ENCODE data around the gene IFT22. TPM values are rescaled to one million over a fixed set of nuclear protein-coding genes. Genes with fewer than 3 reads are reported as not detected.

IFT22 gene
- total and polyA plus RNA-seq, 2 experiments from 2014 or later, result 40.1 to 52.1 TPM

GRCh38 chr7:101328159-101328558 is 6.5 kb upstream of the IFT22 start:
- Histone ChIP-seq H3F3A (ENCODE audit: insufficient read depth) (no peaks in the 10 kb centered on the region), H4K20me1 (ENCODE audit: insufficient read depth) (no peaks in the 10 kb centered on the region), H3K4me3 (no peak overlapping the region), H3K9me2 (ENCODE audit: insufficient read depth) (no peaks in the 10 kb centered on the region), H2AFZ (no peak overlapping the region), H3K4me1 (ENCODE audit: insufficient read depth) (no peaks in the 10 kb centered on the region), H3K36me3 (ENCODE audit: low read depth) (no peaks in the 10 kb centered on the region), H3K27me3 (replicated peaks; ENCODE audit: insufficient read depth) (peaks cover 15% of the 10 kb centered on the region), H3K9ac (no peak overlapping the region), H3K79me2 (ENCODE audit: insufficient read depth) (no peaks in the 10 kb centered on the region), H3K9me3 (ENCODE audit: low read depth) (no peaks in the 10 kb centered on the region), H3K27ac (no peak overlapping the region), H3K4me2 (ENCODE audit: unreplicated experiment) (no peak overlapping the region)
- DNase-seq, result no peak
- WGBS, 2 experiments (ENCODE audit: low coverage in 1 of 2, low lambda C conversion rate in 2 of 2, missing lambda C conversion rate in 2 of 2), result 55 to 61% methylated on average over 5 of the region's 5 CpGs
- in situ Hi-C loops (cut with MboI), result no loop called here
- TF ChIP-seq EZH2 (IDR thresholded peaks at IDR 0.05; ENCODE audit: insufficient read depth, poor library complexity, severe bottlenecking) (no peak), EZH2phosphoT487 (IDR thresholded peaks at IDR 0.05; ENCODE audit: insufficient read depth, low read depth) (no peak)

DNA sequence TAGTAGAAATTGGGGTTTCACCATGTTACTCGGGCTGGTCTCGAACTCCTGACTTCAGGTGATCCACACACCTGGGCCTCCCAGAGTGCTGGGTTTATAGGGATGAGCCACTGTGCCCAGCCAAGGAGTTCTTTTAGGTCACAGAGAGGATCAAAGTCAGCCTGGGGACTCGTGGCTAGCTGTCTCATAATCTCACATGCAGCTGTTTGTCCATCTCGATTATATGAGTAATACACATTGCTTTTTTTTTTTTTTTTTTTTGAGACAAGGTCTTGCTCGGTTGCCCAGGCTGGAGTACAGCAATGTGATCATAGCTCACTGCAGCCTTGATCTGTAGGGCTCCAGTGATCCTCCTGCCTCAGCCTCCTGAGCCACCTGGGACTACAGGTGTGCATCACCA is 2.2 kb downstream of the IFT22 start:
- in situ Hi-C loops (cut with MboI), result no loop called here
- Histone ChIP-seq H3F3A (ENCODE audit: insufficient read depth) (peaks cover 7% of the 10 kb centered on the region), H3K36me3 (ENCODE audit: low read depth) (peaks cover 11% of the 10 kb centered on the region; the same call in 1 of the 2 replicates), H3K27me3 (replicated peaks; ENCODE audit: insufficient read depth) (no peaks in the 10 kb centered on the region), H3K9me2 (ENCODE audit: insufficient read depth) (no peaks in the 10 kb centered on the region), H3K4me3 (no peak overlapping the region), H3K79me2 (ENCODE audit: insufficient read depth) (peaks cover 9% of the 10 kb centered on the region), H3K4me2 (ENCODE audit: unreplicated experiment) (no peak overlapping the region), H3K9me3 (ENCODE audit: low read depth) (no peaks in the 10 kb centered on the region), H3K4me1 (ENCODE audit: insufficient read depth) (peaks cover 8% of the 10 kb centered on the region), H3K27ac (no peak overlapping the region), H3K9ac (no peak overlapping the region), H4K20me1 (ENCODE audit: insufficient read depth) (no peaks in the 10 kb centered on the region), H2AFZ (no peak overlapping the region)
- no peak for TF ChIP-seq EZH2phosphoT487 (IDR thresholded peaks at IDR 0.05; ENCODE audit: insufficient read depth, low read depth)
- TF ChIP-seq EZH2 (IDR thresholded peaks at IDR 0.05; ENCODE audit: insufficient read depth, poor library complexity, severe bottlenecking), result no peak
- peak; percentile 18 for DNase-seq
- 60 to 72% methylated on average over 5 of the region's 5 CpGs for WGBS, 2 experiments (ENCODE audit: low coverage in 1 of 2, low lambda C conversion rate in 2 of 2, missing lambda C conversion rate in 2 of 2)

- H3K4me3 ChIP-seq, result no peak overlapping the region
- DNase-seq, result peak; percentile 57
Measured at GRCh38 chr7:101315336-101315735, 6.3 kb downstream of the IFT22 start.

GRCh38 chr7:101308245-101309085 is 13.1 kb downstream of the IFT22 start:
- WGBS, 2 experiments (ENCODE audit: low coverage in 1 of 2, low lambda C conversion rate in 2 of 2, missing lambda C conversion rate in 2 of 2), result 4 to 5% methylated on average over 50 to 56 of the region's 62 CpGs
- H3K4me3 ChIP-seq, result peak overlapping the region; percentile 51

More at GRCh38 chr7:101315336-101315735, 6.3 kb downstream of the IFT22 start:
- Histone ChIP-seq H3K4me2 (ENCODE audit: unreplicated experiment) (no peak overlapping the region), H3K27me3 (replicated peaks; ENCODE audit: insufficient read depth) (no peaks in the 10 kb centered on the region), H3K79me2 (ENCODE audit: insufficient read depth) (no peaks in the 10 kb centered on the region), H3F3A (ENCODE audit: insufficient read depth) (peaks cover 8% of the 10 kb centered on the region), H3K9ac (no peak overlapping the region), H3K36me3 (ENCODE audit: low read depth) (peaks cover 11% of the 10 kb centered on the region; the same call in 1 of the 2 replicates), H2AFZ (no peak overlapping the region), H3K9me3 (ENCODE audit: low read depth) (no peaks in the 10 kb centered on the region), H3K9me2 (ENCODE audit: insufficient read depth) (no peaks in the 10 kb centered on the region), H3K27ac (no peak overlapping the region), H3K4me1 (ENCODE audit: insufficient read depth) (no peaks in the 10 kb centered on the region), H4K20me1 (ENCODE audit: insufficient read depth) (no peaks in the 10 kb centered on the region)
- WGBS, 2 experiments (ENCODE audit: low coverage in 1 of 2, low lambda C conversion rate in 2 of 2, missing lambda C conversion rate in 2 of 2), result 3 to 5% methylated on average over 1 of the region's 1 CpG
- in situ Hi-C loops (cut with MboI), result no loop called here
- TF ChIP-seq EZH2 (IDR thresholded peaks at IDR 0.05; ENCODE audit: insufficient read depth, poor library complexity, severe bottlenecking), result no peak
- TF ChIP-seq EZH2phosphoT487 (IDR thresholded peaks at IDR 0.05; ENCODE audit: insufficient read depth, low read depth), result no peak

More at GRCh38 chr7:101308245-101309085, 13.1 kb downstream of the IFT22 start:
- Histone ChIP-seq H4K20me1 (ENCODE audit: insufficient read depth) (no peaks in the 10 kb centered on the region), H3K9me3 (ENCODE audit: low read depth) (no peaks in the 10 kb centered on the region), H3K27ac (no peak overlapping the region), H3K4me2 (ENCODE audit: unreplicated experiment) (peak overlapping the region; percentile 82), H3K79me2 (ENCODE audit: insufficient read depth) (no peaks in the 10 kb centered on the region), H3K9ac (no peak overlapping the region), H2AFZ (peak overlapping the region; percentile 76), H3K4me1 (ENCODE audit: insufficient read depth) (no peaks in the 10 kb centered on the region), H3K9me2 (ENCODE audit: insufficient read depth) (no peaks in the 10 kb centered on the region), H3K36me3 (ENCODE audit: low read depth) (no peaks in the 10 kb centered on the region), H3K27me3 (replicated peaks; ENCODE audit: insufficient read depth) (peaks cover 41% of the 10 kb centered on the region), H3F3A (ENCODE audit: insufficient read depth) (0 out of 2 replicates have a peak, but pooled peaks cover 3% of the 10 kb centered on the region)
- TF ChIP-seq EZH2 (IDR thresholded peaks at IDR 0.05; ENCODE audit: insufficient read depth, poor library complexity, severe bottlenecking), result peak; percentile 30
- TF ChIP-seq EZH2phosphoT487 (IDR thresholded peaks at IDR 0.05; ENCODE audit: insufficient read depth, low read depth), result no peak
- peak; percentile 44 for DNase-seq
- in situ Hi-C loops (cut with MboI), result no loop called here
